Fibroblast of peridontal ligament (primary cell): ENCODE data around the gene LEUTX.
A peak's percentile ranks its signal among the peaks of the same experiment; 100 is the strongest.
"Not testable (repeated sequence)": the region's sequence is repeated elsewhere in the genome, so short reads cannot be mapped to it uniquely, and the experiment has no call there.

Experiments
- DNase-seq: peaks from one replicate; pipeline ENCODE4 v3.0.0-alpha.2; 2010; ENCODE audit errors: extremely low read depth

LEUTX gene

GRCh38 chr19:39780894-39781293, 2.2 kb downstream of the LEUTX start:
- DNase-seq, result no peak

DNA sequence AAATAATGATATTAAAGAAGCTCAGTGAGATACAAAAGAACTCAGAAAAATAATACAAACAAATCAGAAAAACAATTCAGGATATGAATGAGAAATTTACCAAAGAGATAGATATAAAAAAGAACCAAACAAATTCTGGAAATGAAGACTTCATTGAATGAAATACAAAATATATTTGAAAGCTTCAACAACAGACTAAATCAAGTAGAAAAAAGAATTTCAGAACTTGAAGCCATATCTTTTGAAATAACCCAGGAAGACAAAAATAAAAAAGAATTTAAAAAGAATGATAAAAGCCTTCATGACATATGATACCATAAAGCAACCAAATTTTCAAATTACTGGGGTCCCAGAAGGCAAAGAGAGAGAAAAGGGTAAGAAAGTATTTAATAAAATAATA, 9.6 kb downstream of the LEUTX start:
- DNase-seq, result no peak

GRCh38 chr19:39792999-39793546, 14.4 kb downstream of the LEUTX start:
- peak; percentile 90 for DNase-seq

DNA sequence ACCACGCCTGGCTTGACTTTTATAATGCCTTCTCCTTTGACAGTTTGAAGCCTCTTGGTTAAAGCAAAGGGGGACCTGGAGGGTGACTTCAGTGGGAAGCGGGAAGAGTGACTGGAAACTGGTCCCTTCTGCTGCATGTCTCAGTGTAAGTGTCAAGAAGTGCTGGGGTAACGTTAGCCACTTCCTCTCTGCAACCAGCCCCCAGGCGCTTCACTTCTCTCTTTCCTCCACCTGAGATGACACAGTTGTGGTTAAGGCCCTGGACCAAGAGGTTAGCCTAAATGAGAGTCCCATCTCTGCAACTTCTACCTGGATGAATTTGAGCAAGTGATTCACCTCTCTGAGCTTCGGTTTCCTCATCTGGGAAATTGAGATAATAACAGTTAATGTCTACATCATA, 16.3 kb downstream of the LEUTX start:
- no peak for DNase-seq

DNA sequence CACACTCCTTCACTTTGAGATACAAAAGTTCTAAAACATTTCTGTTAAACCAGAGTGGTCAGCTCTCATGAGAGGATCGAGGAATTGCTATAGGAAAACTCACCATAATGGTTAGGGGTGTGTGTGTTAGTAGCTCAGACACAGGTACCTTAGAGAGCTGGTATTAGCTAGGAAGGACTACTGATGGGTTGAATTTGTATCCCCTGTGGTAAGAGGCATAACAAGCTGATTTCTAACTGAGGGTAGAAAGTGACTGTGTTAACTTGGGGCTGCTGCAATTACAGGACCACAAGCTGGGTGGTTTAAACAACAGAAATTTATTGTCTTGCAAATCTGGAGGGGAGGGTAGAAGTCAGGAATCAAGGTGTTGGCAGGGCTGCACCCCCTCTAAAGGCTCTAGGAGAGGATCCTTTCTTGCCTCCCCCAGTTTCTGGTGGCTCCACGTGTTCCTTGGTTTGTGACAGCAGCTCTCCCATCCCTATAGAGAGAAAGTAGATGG, 17.4 kb downstream of the LEUTX start:
- no peak for DNase-seq

DNA sequence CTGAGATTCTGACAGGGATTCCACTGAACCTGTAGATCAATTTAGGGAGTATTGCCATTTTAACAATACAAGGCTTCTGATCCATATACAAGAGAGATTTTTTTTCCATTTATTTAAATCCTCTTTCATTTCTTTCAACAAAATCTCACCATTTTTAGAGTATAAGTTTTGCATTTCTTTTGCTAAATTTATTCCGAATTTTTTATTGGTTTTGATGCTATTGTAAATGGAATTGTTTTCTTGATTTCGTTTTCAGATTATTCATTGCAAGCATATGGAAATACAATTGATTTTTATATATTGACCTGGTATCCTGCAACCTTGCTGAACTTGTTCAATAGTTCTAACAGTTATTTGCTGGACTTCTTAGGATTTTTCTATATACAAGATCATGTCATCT, 18.4 kb downstream of the LEUTX start:
- no peak for DNase-seq

DNA sequence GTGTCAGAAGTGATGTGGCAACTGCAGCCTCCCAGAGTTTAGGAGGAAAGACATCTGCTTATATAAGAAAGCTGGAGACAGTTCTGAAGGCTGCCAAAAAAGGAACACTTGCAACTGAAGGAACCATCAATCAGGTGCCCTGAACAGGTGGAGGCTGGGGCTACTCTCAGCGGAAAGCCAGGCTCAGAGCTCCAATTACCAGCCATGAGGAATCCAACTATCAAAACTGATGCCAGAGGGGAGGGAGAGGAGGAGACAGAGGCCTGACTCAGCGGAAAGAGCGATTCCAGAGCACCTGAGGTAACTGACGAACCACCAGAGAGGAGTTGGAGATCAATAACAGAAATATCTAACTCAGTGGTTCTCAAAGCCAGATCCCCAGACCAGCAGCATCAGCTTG, 24.3 kb downstream of the LEUTX start:
- DNase-seq, result no peak

- DNase-seq, result peak; percentile 5
Measured at GRCh38 chr19:39805104-39805503, 26.4 kb downstream of the LEUTX start.

DNA sequence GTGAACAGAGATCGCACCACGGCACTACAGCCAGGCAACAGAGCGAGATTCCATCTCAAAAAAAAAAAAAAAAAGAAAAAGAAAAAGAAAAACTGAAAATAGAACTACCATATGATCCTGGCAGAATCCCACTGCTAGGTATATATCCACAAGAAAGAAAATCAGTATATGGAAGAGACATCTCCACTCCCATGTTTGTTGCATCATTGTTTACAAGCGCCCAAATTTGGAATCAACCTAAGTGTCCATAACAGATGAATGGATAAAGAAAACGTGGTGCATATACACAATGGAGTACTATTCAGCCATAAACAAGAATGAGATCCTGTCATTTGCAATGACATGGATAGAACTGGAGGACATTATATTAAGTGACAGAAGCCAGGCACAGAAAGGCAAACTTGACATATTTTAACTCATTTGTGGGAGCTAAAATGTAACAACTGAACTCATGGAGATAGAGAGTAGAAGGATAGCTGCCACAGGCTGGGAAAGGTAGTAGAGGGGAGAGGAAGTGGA, 29.3 kb downstream of the LEUTX start:
- no peak for DNase-seq

GRCh38 chr19:39808688-39809087, 30.0 kb downstream of the LEUTX start:
- not testable (repeated sequence) for DNase-seq

- no peak for DNase-seq
Measured at GRCh38 chr19:39809368-39809767, 30.7 kb downstream of the LEUTX start.

DNA sequence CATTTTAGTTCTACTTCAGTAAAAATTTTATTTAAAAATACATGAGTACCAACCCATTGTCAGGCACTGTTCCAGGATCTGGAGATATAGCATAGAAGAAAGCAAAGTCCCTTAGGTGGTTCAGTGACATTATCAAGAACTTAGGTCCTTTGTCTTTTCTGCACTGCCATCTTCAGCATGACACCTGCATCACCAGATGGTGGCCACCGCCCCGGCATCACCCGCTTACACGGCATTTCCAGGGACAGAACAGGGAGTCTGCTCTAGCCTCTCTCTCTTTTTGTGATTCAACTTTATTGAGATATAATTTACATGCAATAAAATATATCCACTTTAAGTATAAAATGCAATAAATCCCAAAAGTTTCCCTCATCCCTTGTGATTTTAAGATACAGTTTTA, 31.8 kb downstream of the LEUTX start:
- no peak for DNase-seq

DNA sequence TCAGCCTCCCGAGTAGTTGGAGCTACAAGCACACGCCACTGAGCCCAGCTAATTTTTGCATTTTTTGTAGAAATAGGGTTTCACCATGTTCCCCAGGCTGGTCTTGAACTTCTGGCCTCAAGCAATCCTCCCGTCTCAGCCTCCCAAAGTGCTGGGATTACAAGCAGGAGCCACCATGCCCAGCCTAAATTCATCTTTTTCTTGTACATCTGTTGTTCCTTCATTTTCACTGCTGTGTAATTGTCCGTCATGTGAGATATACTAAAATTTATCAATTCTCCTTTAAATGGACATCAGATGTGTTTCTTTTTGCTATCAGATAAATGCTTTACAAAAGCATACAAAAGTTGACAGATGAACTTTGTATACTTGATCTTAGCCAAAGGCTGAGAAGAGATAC, 32.4 kb downstream of the LEUTX start:
- DNase-seq, result no peak

- DNase-seq, result peak; percentile 35
Measured at GRCh38 chr19:39813264-39813993, 34.8 kb downstream of the LEUTX start.

- DNase-seq, result not testable (repeated sequence)
Measured at GRCh38 chr19:39814111-39814510, 35.5 kb downstream of the LEUTX start.

DNA sequence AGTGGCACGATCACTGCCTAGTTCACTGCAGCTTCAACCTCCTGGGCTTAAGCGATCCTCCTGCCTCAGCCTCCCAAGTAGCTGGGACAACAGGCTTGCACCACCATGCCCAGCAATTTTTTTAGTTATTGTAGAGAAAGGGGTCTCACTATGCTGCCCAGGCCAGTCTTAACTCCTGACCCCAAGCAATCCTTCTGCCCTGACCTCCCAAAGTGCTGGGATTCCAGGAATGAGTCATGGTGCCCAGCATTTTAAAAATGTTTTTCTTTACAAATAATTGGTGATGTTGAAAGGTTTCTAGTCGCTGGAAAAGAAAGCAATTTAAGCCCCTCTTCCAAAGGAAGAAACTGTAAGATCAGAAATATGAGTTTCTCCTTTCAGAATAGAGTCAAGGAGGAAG, 35.9 kb downstream of the LEUTX start:
- peak; percentile 14 for DNase-seq

DNA sequence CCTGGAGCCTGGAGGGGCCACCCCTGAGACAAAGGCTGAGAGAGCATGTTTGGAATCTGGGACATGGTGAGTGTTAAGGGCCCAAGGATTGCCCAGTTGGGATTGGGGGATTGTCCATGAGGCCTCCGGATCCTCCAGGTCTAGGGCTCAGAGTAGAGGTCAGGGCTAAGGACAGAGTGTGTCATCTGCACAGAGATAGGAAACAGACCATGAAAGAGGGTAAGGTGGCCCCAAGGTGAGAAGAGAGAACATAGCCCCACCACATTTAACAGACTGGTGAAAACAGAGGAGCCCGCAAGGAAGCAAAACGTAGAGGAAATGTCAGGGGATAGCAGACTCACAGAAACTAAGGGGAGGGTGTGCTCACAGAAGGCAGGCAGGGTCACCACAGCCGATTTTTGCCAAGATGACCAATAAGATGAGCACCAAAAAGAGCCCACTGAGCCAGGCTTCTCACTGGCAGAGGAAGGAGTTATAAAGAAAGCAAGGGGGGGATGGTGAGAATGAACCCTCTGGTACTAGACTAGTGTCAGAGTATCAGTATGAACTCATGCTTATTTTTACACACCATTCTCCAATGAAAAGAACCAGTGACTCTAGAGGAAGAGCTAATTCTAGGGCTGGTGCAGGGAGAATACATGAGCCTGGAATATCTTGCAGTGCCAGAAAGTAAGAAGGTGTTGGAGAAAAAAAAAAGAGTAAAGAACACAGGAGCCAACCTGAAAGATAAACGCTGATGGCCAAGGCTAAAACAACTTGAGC, 37.8 kb downstream of the LEUTX start:
- DNase-seq, result no peak

DNA sequence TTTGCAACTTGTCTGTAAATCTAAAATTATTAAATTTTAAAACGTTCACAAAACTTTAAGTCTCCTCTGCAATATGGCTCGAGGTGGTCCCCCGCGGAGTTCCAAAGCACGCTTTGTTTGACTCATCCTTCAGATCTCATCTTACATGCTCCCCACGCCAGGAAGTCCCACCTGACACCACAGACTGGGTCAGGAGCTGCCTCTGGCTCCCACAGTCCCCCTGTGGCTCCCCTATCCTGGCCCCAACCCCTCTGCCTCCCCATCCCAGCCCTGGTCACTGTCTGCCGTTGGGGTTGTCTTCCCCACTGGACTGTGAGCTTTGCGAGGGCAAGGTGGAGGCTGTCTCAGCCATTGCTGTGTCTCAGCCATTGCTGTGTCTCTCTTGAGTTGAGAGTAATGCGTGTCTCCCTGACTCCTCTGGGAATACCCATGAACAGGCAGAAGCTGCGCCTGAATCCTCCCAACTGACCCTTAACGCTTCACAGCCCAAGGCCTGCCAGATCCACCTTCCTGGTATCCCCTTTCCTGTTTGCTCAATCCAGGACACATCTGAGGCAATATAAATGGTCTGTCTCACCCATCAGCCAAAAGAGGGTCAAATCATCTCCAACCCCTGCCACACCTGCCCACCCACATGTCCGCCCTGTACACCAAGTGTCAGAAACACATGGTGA, 39.4 kb downstream of the LEUTX start:
- DNase-seq, result no peak

DNA sequence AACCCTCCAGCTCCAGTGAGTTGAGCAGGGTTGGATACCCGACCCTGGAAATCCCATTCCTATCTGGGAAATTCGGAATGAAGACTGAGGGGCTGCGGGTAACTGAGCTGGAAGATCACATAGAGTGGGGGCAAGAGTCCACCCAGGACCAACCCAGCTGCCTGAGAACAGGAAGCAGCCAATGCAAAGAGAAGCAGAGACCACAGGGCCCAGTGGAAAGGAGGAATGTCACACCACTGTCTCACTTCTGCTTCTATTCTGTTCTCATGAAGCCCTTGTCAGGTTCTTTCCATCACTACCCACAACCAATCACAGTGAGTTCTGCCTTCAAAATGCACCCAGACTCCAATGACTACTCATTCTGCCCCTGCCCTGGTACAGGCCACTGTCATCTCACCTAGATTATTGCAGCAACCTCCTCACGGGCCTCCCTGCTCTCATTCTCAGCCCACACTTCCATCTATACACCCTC, 40.0 kb downstream of the LEUTX start:
- DNase-seq, result no peak

GRCh38 chr19:39819786-39820185, 41.1 kb downstream of the LEUTX start:
- DNase-seq, result no peak

- DNase-seq, result no peak
Measured at GRCh38 chr19:39820696-39821095, 42.0 kb downstream of the LEUTX start.

DNA sequence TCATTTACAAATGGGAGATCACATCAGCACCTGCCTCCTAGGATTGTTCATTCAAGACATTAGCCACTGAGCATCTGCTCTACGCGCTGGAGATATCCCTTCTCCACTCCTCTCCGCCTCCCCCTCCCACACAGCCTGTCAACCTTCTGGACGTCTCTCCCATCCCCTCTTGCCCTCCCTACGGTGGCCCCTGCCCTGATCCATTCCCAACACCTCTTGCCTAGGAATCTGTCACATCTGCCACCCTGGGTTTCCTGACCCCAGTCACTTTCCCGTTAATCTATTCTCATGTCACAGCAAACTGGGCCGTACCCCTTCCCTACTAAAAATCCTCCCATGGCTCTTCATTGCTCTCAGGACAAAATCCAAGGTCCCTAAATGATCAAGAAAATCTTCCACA, 45.0 kb downstream of the LEUTX start:
- no peak for DNase-seq
